ENCODE measurements around the gene GAP43.

- TF ChIP-seq CTCF (conservative IDR thresholded peaks at IDR 0.05 in 1 of 2, IDR thresholded peaks at IDR 0.05 in 1 of 2; ENCODE audit: low read depth in 1 of 2, low read length in 2 of 2), result no peak
- TF ChIP-seq EZH2 (IDR thresholded peaks at IDR 0.05; ENCODE audit: low read length, missing control alignments), result no peak
These were observed 8.7 kb downstream of the GAP43 start for GRCh38 chr3:115632026-115632425.

All from fibroblast of lung (primary cell).